HCT116 (cell line): ENCODE data around the gene EVC. TPM values are rescaled to one million over a fixed set of nuclear protein-coding genes. Genes with fewer than 3 reads are reported as not detected.

Source experiments
- ATAC-seq: fragments of 200-7000 bp; cut with Tn5 transposase; 2 replicates; pipeline ENCODE4 v1.9.1; 2020; ENCODE audit warnings: mild to moderate bottlenecking, moderate library complexity
- BruUV-seq: library from RNA; stranded (reverse); fragments of 400-500 nt; replicated peaks from 2 replicates; lab custom pipeline; 2021; lab: Mats Ljungman, UMichigan
- CTCF ChIA-PET: fragments of 300-600 bp; sonication (Branson Sonifier 250); formaldehyde crosslinking; loops from one replicate; lab custom pipeline; 2021; ENCODE audit warnings: antibody characterized with exemption; lab: Charles Lee
- POLR2A ChIA-PET: fragments of 300-600, 350-600 bp; sonication (Branson Sonifier 250); formaldehyde crosslinking; loops from one replicate; lab custom pipeline; 2021; ENCODE audit warnings: antibody characterized with exemption; lab: Charles Lee
- RAD21 ChIA-PET, 2 experiments: fragments of 300-600 bp; sonication (Branson Sonifier 250); formaldehyde crosslinking; loops; one replicate each; lab custom pipeline; 2023; ENCODE audit warnings: low total read pairs in 2 of 2; ENCODE audit not compliant: uncharacterized antibody in 2 of 2, unreplicated experiment in 2 of 2, low non-redundant PET in 1 of 2; lab: Charles Lee
- DNase-seq: peaks from one replicate; pipeline ENCODE4 v3.0.0-alpha.2; 2010; ENCODE audit warnings: low read depth, low spot score
- H2AFZ ChIP-seq: fragments of 200-600 bp; shearing (Covaris generic), sonication (generic); 2 replicates; pipeline ENCODE4 v1.6.1; 2017; ENCODE audit warnings: low read depth, mixed run types, mixed read lengths, antibody characterized with exemption, low read length; ENCODE audit not compliant: poor library complexity, severe bottlenecking
- H3K27ac ChIP-seq: 2 replicates; pipeline ENCODE4 v1.5.1; 2012; ENCODE audit warnings: low read depth, low read length
- H3K27me3 ChIP-seq: fragments of 200-600 bp; sonication (generic); 2 replicates; pipeline ENCODE4 v1.6.1; 2016; ENCODE audit warnings: mixed run types, low read length, mixed read lengths; ENCODE audit not compliant: insufficient read depth
- H3K36me3 ChIP-seq, 2 experiments: fragments of 200-500 bp in 1 of 2; fragments of 200-600 bp in 1 of 2; sonication (Bioruptor generic) in 1 of 2; sonication (generic) in 1 of 2; 2 replicates each; pipeline versions ENCODE4 v1.5.1 to v1.6.1; 2014 to 2016; ENCODE audit warnings: low read length in 2 of 2, inconsistent platforms in 1 of 2, mixed read lengths in 1 of 2, mixed run types in 1 of 2; ENCODE audit not compliant: insufficient read depth in 2 of 2, control insufficient read depth in 1 of 2
- H3K4me1 ChIP-seq, 2 experiments: fragments of 200-600 bp in 1 of 2; sonication (generic) in 1 of 2; 2 replicates each; pipeline versions ENCODE4 v1.5.1 to v1.6.1; 2012 to 2017; ENCODE audit warnings: low read length in 2 of 2, inconsistent platforms in 1 of 2, mild to moderate bottlenecking in 1 of 2, mixed read lengths in 1 of 2, mixed run types in 1 of 2, moderate library complexity in 1 of 2; ENCODE audit not compliant: insufficient read depth in 2 of 2, control insufficient read depth in 1 of 2
- H3K4me2 ChIP-seq: fragments of 200-600 bp; sonication (generic); 2 replicates; pipeline ENCODE4 v1.6.1; 2017; ENCODE audit warnings: mixed run types, low read length, mixed read lengths
- H3K4me3 ChIP-seq, 2 experiments: fragments of 200-600 bp in 1 of 2; sonication (generic) in 1 of 2; replicated peaks in 1 of 2; 2 replicates each; pipeline ENCODE4 v1.5.1; 2011 to 2016; ENCODE audit warnings: low read length in 2 of 2, control low read depth in 1 of 2, low read depth in 1 of 2, mild to moderate bottlenecking in 1 of 2, mixed read lengths in 1 of 2, mixed run types in 1 of 2
- H3K79me2 ChIP-seq: fragments of 200-600 bp; sonication (generic); 2 replicates; pipeline ENCODE4 v1.6.1; 2017; ENCODE audit warnings: mild to moderate bottlenecking, mixed run types, low read length, moderate library complexity, mixed read lengths; ENCODE audit not compliant: insufficient read depth
- H3K9ac ChIP-seq: fragments of 200-600 bp; sonication (generic); 2 replicates; pipeline ENCODE4 v1.6.1; 2016; ENCODE audit warnings: low read length, mixed read lengths
- H3K9me2 ChIP-seq: fragments of 200-600 bp; sonication (generic), shearing (Covaris generic); 2 replicates; pipeline ENCODE4 v1.6.1; 2017; ENCODE audit warnings: mixed run types, mild to moderate bottlenecking, moderate library complexity; ENCODE audit not compliant: insufficient read depth
- H3K9me3 ChIP-seq, 2 experiments: fragments of 200-500 bp in 1 of 2; fragments of 200-600 bp in 1 of 2; sonication (Bioruptor generic) in 1 of 2; sonication (generic) in 1 of 2; 2 replicates each; pipeline ENCODE4 v1.6.1; 2014 to 2017; ENCODE audit warnings: low read length in 2 of 2, mixed read lengths in 2 of 2, inconsistent platforms in 1 of 2, low read depth in 1 of 2, mild to moderate bottlenecking in 1 of 2, mixed run types in 1 of 2, moderate library complexity in 1 of 2; ENCODE audit not compliant: control insufficient read depth in 1 of 2, insufficient read depth in 1 of 2
- H4K20me1 ChIP-seq: fragments of 200-600 bp; sonication (generic), shearing (Covaris generic); 2 replicates; pipeline ENCODE4 v1.6.1; 2017; ENCODE audit warnings: mixed run types, mild to moderate bottlenecking, moderate library complexity; ENCODE audit not compliant: insufficient read depth
- ELF1 ChIP-seq: IDR thresholded peaks from 2 replicates; pipeline ENCODE4 v1.6.1; 2012; ENCODE audit warnings: low read depth, borderline replicate concordance
- EZH2phosphoT487 ChIP-seq: fragments of 200-600 bp; IDR thresholded peaks from 2 replicates; pipeline ENCODE4 v1.6.1; 2018; ENCODE audit warnings: antibody characterized with exemption, borderline replicate concordance
- JUND ChIP-seq: IDR thresholded peaks from 2 replicates; pipeline ENCODE4 v1.6.1; 2012
- POLR2A ChIP-seq: IDR thresholded peaks from 2 replicates; pipeline ENCODE4 v1.7.0; 2011; ENCODE audit warnings: borderline replicate concordance; ENCODE audit not compliant: insufficient read depth, insufficient read length; ENCODE audit errors: extremely low read depth
- POLR2AphosphoS5 ChIP-seq: IDR thresholded peaks from 2 replicates; pipeline ENCODE4 v1.6.1; 2011; ENCODE audit warnings: mild to moderate bottlenecking, low read depth, low read length, moderate library complexity
- SRF ChIP-seq: IDR thresholded peaks from 2 replicates; pipeline ENCODE4 v1.6.1; 2012; ENCODE audit warnings: low read depth
- ZFX ChIP-seq: fragments of 450-650 bp; IDR thresholded peaks from 2 replicates; pipeline ENCODE4 v1.6.1; 2017
- intact Hi-C: fragments of 100-400 bp; cut with micrococcal nuclease; formaldehyde crosslinking; loops from 2 replicates; pipeline ENCODE4 v1.10.0; 2022
- total RNA-seq: library from RNA; stranded (reverse); gene quantifications from one replicate; pipeline ENCODE4 v1.2.1, GENCODE V29; 2021; ENCODE audit not compliant: unreplicated experiment
- TF ChIP-seq, protein P1 (sequence below): IDR thresholded peaks from 2 replicates; pipeline ENCODE4 v1.6.1; 2011; ENCODE audit warnings: mild to moderate bottlenecking, low read length, moderate library complexity; ENCODE audit not compliant: insufficient replicate concordance; ENCODE audit errors: extremely low read depth
- TF ChIP-seq, protein P2 (sequence below): IDR thresholded peaks from 2 replicates; pipeline ENCODE4 v1.6.1; 2012; ENCODE audit warnings: low read depth

Gene EVC
- total RNA-seq, 1 experiment from 2014 or later = 0.15 TPM

DNA sequence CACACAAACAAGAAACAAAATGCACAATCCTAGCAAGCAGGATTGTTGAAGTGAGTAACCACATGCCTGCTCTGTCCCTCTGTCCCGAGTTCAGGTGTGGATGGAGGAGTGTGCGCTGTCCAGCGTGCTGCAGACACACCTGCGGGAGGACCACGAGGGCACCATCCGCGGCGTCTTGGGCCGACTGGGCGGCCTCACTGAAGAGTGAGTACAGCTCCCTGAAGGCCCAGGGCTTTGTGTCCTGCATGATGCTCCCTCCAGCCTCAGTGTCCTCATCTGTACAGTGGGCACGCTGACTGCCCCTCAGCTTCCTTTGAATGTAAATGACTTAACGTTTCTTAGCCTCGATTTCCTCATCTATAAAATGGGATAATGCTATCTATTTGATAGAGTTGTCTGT, 82.5 kb downstream of the EVC start:
- Histone ChIP-seq H3K9me2 (no peaks in the 10 kb centered on the region), H3K27ac (no peak overlapping the region), H3K79me2 (no peaks in the 10 kb centered on the region), H4K20me1 (no peaks in the 10 kb centered on the region), H3K9me3 (no peaks in the 10 kb centered on the region), H3K27me3 (peaks cover 12% of the 10 kb centered on the region), H3K36me3 (no peaks in the 10 kb centered on the region), H3K4me2 (no peak overlapping the region), H2AFZ (no peak overlapping the region), H3K4me3 (no peak overlapping the region), H3K4me1 (no peaks in the 10 kb centered on the region), H3K9ac (no peak overlapping the region)
- BruUV-seq = no TSS peak
- ATAC-seq = no peak
- POLR2A ChIA-PET = no interaction called here
- intact Hi-C loops = no loop called here
- TF ChIP-seq JUND (no peak), ELF1 (no peak), POLR2AphosphoS5 (no peak), ZFX (no peak), EZH2phosphoT487 (no peak), POLR2A (no peak), SRF (no peak)
- TF ChIP-seq, protein P1, sequence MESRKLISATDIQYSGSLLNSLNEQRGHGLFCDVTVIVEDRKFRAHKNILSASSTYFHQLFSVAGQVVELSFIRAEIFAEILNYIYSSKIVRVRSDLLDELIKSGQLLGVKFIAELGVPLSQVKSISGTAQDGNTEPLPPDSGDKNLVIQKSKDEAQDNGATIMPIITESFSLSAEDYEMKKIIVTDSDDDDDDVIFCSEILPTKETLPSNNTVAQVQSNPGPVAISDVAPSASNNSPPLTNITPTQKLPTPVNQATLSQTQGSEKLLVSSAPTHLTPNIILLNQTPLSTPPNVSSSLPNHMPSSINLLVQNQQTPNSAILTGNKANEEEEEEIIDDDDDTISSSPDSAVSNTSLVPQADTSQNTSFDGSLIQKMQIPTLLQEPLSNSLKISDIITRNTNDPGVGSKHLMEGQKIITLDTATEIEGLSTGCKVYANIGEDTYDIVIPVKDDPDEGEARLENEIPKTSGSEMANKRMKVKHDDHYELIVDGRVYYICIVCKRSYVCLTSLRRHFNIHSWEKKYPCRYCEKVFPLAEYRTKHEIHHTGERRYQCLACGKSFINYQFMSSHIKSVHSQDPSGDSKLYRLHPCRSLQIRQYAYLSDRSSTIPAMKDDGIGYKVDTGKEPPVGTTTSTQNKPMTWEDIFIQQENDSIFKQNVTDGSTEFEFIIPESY = no peak
- TF ChIP-seq, protein P2, sequence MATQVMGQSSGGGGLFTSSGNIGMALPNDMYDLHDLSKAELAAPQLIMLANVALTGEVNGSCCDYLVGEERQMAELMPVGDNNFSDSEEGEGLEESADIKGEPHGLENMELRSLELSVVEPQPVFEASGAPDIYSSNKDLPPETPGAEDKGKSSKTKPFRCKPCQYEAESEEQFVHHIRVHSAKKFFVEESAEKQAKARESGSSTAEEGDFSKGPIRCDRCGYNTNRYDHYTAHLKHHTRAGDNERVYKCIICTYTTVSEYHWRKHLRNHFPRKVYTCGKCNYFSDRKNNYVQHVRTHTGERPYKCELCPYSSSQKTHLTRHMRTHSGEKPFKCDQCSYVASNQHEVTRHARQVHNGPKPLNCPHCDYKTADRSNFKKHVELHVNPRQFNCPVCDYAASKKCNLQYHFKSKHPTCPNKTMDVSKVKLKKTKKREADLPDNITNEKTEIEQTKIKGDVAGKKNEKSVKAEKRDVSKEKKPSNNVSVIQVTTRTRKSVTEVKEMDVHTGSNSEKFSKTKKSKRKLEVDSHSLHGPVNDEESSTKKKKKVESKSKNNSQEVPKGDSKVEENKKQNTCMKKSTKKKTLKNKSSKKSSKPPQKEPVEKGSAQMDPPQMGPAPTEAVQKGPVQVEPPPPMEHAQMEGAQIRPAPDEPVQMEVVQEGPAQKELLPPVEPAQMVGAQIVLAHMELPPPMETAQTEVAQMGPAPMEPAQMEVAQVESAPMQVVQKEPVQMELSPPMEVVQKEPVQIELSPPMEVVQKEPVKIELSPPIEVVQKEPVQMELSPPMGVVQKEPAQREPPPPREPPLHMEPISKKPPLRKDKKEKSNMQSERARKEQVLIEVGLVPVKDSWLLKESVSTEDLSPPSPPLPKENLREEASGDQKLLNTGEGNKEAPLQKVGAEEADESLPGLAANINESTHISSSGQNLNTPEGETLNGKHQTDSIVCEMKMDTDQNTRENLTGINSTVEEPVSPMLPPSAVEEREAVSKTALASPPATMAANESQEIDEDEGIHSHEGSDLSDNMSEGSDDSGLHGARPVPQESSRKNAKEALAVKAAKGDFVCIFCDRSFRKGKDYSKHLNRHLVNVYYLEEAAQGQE = 0 out of 2 replicates have a peak, but pooled peaks have one; percentile 18
- RAD21 ChIA-PET = no interaction called here
- CTCF ChIA-PET = no interaction called here
- DNase-seq = no peak
